ENCODE data around the gene MUS81. TPM values are rescaled to one million over a fixed set of nuclear protein-coding genes. Genes with fewer than 3 reads are reported as not detected.

Gene MUS81
- total and polyA plus RNA-seq, 2 of the 13 experiments (the other 11 are each of a cell fraction or from before 2014, with no cell fraction given) = 25.6 to 30.2 TPM

- TF ChIP-seq ARNT2 (CRISPR knock-in tag; IDR thresholded peaks at IDR 0.05; ENCODE audit: low read depth) (peak; percentile 49; the same call in 1 of the 2 replicates), MAX (IDR thresholded peaks at IDR 0.05) (peak; percentile 71), RBM22 (optimal IDR thresholded peaks at IDR 0.05; ENCODE audit: low read length) (no peak), FLYWCH1 (CRISPR knock-in tag; IDR thresholded peaks at IDR 0.05) (no peak), MYC (CRISPR knock-in tag; IDR thresholded peaks at IDR 0.05; ENCODE audit: borderline replicate concordance) (peak; percentile 72), ZNF574 (CRISPR knock-in tag; IDR thresholded peaks at IDR 0.05) (peak; percentile 81), SP2 (CRISPR knock-in tag; IDR thresholded peaks at IDR 0.05) (no peak), IRF9 (CRISPR knock-in tag; IDR thresholded peaks at IDR 0.05; ENCODE audit: borderline replicate concordance) (peak; percentile 27; the same call in 1 of the 2 replicates), STAG1 (CRISPR knock-in tag; IDR thresholded peaks at IDR 0.05) (peak; percentile 91), ZBTB3 (CRISPR knock-in tag; IDR thresholded peaks at IDR 0.05; ENCODE audit: borderline replicate concordance, low read depth) (no peak; the same call in 1 of the 2 replicates), SMAD3 (CRISPR knock-in tag; IDR thresholded peaks at IDR 0.05) (peak; percentile 71; the same call in 1 of the 2 replicates), ZNF33B (CRISPR knock-in tag; IDR thresholded peaks at IDR 0.05) (no peak), YEATS4 (CRISPR knock-in tag; IDR thresholded peaks at IDR 0.05; ENCODE audit: borderline replicate concordance) (peak; percentile 59; the same call in 1 of the 2 replicates), ZFAT (CRISPR knock-in tag; conservative IDR thresholded peaks at IDR 0.05) (no peak), GLI4 (CRISPR knock-in tag; IDR thresholded peaks at IDR 0.05; ENCODE audit: borderline replicate concordance) (no peak), PHB2 (IDR thresholded peaks at IDR 0.05; ENCODE audit: partially characterized antibody) (no peak), TFDP2 (CRISPR knock-in tag; IDR thresholded peaks at IDR 0.05) (peak; percentile 77), HNF1B (CRISPR knock-in tag; IDR thresholded peaks at IDR 0.05) (no peak), ZC3H4 (CRISPR knock-in tag; IDR thresholded peaks at IDR 0.05; ENCODE audit: borderline replicate concordance) (no peak), ZMAT5 (CRISPR knock-in tag; IDR thresholded peaks at IDR 0.05; ENCODE audit: borderline replicate concordance, low read depth) (no peak)
These were observed 42.2 kb upstream of the MUS81 start (continued) for GRCh38 chr11:65817835-65818680.

All from HepG2 (cell line).